Measurements from ENCODE around the gene VIPR2. TPM values are rescaled to one million over a fixed set of nuclear protein-coding genes. Genes with fewer than 3 reads are reported as not detected.

Gene VIPR2
- total RNA-seq, 4 donors from 2014 or later = 0.33 to 0.56 TPM; not detected in 2

- Histone ChIP-seq H3K9me3 (no peaks in the 10 kb centered on the region), H3K27me3 (no peaks in the 10 kb centered on the region), H3K4me3 (replicated peaks in 1 of 3) (no peak overlapping the region), H3K27ac (no peak overlapping the region), H3K4me1 (peaks cover 0 to 4% of the 10 kb centered on the region in 2 donors), H3K36me3 (no peaks in the 10 kb centered on the region)
- TF ChIP-seq CTCF (IDR thresholded peaks at IDR 0.05) = no peak
- no peak for TF ChIP-seq POLR2A (IDR thresholded peaks at IDR 0.05)
- DNase-seq = no peak
- 86% methylated on average over 14 to 16 of the region's 16 CpGs for WGBS, 2 donors
- intact Hi-C loops (cut with DNase I) = no loop called here
Observed at GRCh38 chr7:159033956-159034355, 110.7 kb downstream of the VIPR2 start.

GRCh38 chr7:159033473-159033825, 111.2 kb downstream of the VIPR2 start:
- intact Hi-C loops (cut with DNase I) = no loop called here
- Histone ChIP-seq H3K36me3 (no peaks in the 10 kb centered on the region), H3K4me3 (replicated peaks in 1 of 3) (no peak overlapping the region), H3K27me3 (no peaks in the 10 kb centered on the region), H3K27ac (no peak overlapping the region), H3K4me1 (peaks cover 0 to 4% of the 10 kb centered on the region in 2 donors), H3K9me3 (no peaks in the 10 kb centered on the region)
- no peak for TF ChIP-seq POLR2A (IDR thresholded peaks at IDR 0.05)
- TF ChIP-seq CTCF (IDR thresholded peaks at IDR 0.05) = no peak
- WGBS, 2 donors = 91 to 94% methylated on average over 5 of the region's 5 CpGs
- no peak for DNase-seq

- H3K9me3 ChIP-seq = no peaks in the 10 kb centered on the region
- WGBS, 2 donors = 88 to 89% methylated on average over 13 of the region's 13 CpGs
- H3K4me1 ChIP-seq = peaks cover 0 to 4% of the 10 kb centered on the region in 2 donors
- DNase-seq = no peak
- H3K36me3 ChIP-seq = no peaks in the 10 kb centered on the region
- no peak overlapping the region for H3K4me3 ChIP-seq (replicated peaks in 1 of 3)
- no peaks in the 10 kb centered on the region for H3K27me3 ChIP-seq
- TF ChIP-seq POLR2A (IDR thresholded peaks at IDR 0.05) (no peak), CTCF (IDR thresholded peaks at IDR 0.05) (no peak)
- intact Hi-C loops (cut with DNase I) = no loop called here
- no peak overlapping the region for H3K27ac ChIP-seq
Observed at GRCh38 chr7:159032753-159033472, 111.8 kb downstream of the VIPR2 start.

- TF ChIP-seq CTCF (IDR thresholded peaks at IDR 0.05) (no peak), POLR2A (IDR thresholded peaks at IDR 0.05) (no peak)
- 75 to 87% methylated on average over 8 to 14 of the region's 14 CpGs for WGBS, 2 donors
- H3K4me1 ChIP-seq = peaks cover 0 to 4% of the 10 kb centered on the region in 2 donors
- H3K9me3 ChIP-seq = no peaks in the 10 kb centered on the region
- intact Hi-C loops (cut with DNase I) = no loop called here
- no peak for DNase-seq
- no peaks in the 10 kb centered on the region for H3K27me3 ChIP-seq
- no peak overlapping the region for H3K27ac ChIP-seq
- H3K36me3 ChIP-seq = no peaks in the 10 kb centered on the region
- no peak overlapping the region for H3K4me3 ChIP-seq (replicated peaks in 1 of 3)
Observed at GRCh38 chr7:159032322-159032721, 112.3 kb downstream of the VIPR2 start.

GRCh38 chr7:159031750-159032149, 112.9 kb downstream of the VIPR2 start:
- H3K27me3 ChIP-seq = no peaks in the 10 kb centered on the region
- TF ChIP-seq POLR2A (IDR thresholded peaks at IDR 0.05) = no peak
- no peak for TF ChIP-seq CTCF (IDR thresholded peaks at IDR 0.05)
- 94% methylated on average over 17 of the region's 17 CpGs for WGBS, 2 donors

More at GRCh38 chr7:159031750-159032149, 112.9 kb downstream of the VIPR2 start:
- Histone ChIP-seq H3K4me3 (replicated peaks in 1 of 3) (no peak overlapping the region), H3K4me1 (peaks cover 0 to 4% of the 10 kb centered on the region in 2 donors), H3K36me3 (no peaks in the 10 kb centered on the region), H3K9me3 (no peaks in the 10 kb centered on the region), H3K27ac (no peak overlapping the region)
- intact Hi-C loops (cut with DNase I) = no loop called here
- DNase-seq = no peak
